ENCODE results near the gene CUBN.

CUBN gene

DNA sequence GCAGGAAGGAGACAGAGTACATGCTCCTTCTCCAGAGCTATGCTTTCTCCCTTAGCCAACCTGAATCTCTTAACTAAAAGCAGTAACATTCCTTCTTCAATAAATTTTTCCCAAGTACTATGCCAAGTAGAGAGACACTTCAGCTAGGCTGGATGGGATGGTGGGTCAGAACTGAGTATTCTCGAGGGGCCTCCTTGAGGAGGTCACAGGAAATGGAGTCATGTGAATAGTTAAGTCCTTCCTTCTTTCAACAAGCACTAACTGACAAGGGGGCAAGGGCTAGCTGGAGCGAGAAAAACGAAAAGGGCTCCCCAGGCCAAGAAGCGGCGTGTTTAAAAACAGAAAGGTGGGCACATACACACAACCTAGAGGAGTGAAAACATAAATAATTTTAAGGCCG is 317.8 kb downstream of the CUBN start:
- DNase-seq, result no peak

- no peak for DNase-seq
Observed at GRCh38 chr10:16811292-16811691, 318.3 kb downstream of the CUBN start.

- DNase-seq, result no peak
Observed at GRCh38 chr10:16809074-16809718, 320.4 kb downstream of the CUBN start.

DNA sequence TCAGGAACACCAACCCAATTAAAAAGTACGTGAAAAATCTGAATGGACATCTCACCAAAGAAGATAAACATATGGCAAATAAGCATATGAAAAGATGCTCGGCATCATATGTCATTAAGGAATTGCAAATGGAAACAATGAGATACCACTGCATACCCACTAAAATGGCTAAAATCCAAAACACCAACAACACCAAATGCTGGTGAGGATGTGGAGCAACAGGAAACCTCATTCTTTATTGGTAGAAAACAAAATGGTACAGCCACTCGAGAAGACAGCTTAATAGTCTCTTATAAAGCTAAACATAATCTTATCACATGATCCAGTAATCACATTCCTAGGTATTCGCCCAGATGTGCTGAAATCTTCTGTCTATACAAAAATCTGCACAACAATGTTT is 325.5 kb downstream of the CUBN start:
- DNase-seq, result no peak

- DNase-seq, result no peak
Observed at GRCh38 chr10:16803464-16803863, 326.1 kb downstream of the CUBN start.

- DNase-seq, result no peak
Observed at GRCh38 chr10:16799621-16800020, 330.0 kb downstream of the CUBN start.

- DNase-seq, result no peak
Observed at GRCh38 chr10:16798571-16798970, 331.0 kb downstream of the CUBN start.

DNA sequence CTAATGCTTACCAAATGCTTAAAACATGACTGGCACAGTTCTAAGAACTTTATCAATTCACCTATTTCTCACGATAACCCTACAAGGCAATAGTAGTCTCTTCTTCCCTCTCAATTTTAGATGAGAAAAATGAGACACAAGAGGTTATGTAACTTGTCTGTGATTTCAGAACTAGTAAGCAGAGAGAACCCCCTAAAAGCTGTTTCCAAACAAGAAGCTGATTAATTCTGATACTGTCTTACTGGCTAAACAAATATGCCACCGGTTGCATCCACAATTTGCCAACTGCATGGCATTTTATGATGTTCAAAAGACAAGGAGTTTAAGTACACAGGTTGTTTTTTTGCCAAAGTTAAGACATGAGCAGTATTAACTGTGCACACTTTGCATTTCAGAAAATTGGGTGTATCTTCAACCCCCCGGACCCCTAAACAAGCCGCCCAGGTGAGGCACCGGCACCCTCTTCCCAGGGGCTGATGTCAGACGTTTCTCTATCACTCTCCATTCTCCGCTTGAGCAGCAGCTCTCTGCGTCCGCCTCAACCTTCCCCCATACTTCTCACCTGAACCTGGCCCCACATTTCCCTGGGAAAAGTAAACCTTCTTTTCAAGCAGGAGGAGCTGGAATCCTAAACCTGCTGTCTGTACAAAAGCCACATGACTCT is 334.1 kb downstream of the CUBN start:
- DNase-seq, result no peak

GRCh38 chr10:16794005-16794404 is 335.6 kb downstream of the CUBN start:
- DNase-seq, result no peak

GRCh38 chr10:16792675-16793074 is 336.9 kb downstream of the CUBN start:
- no peak for DNase-seq

DNA sequence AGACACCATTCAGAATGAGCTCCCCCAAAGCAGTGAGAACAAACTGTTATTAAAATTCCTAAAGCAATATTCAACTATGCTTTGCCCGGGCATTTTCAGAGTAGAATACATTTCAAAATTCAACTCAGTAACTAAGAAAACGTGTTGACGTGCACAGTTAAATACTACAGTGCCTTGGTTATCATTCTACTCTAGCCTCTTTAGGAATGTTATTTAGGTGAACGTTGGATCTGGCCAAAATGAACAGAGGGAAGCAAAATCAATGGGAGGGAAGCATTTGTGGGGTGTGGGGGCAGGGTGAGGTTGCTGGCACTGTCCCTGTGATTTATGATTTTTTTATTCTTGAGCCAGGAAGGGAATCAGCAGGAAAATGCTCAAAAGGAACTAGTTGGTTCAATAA is 339.8 kb downstream of the CUBN start:
- no peak for DNase-seq

DNA sequence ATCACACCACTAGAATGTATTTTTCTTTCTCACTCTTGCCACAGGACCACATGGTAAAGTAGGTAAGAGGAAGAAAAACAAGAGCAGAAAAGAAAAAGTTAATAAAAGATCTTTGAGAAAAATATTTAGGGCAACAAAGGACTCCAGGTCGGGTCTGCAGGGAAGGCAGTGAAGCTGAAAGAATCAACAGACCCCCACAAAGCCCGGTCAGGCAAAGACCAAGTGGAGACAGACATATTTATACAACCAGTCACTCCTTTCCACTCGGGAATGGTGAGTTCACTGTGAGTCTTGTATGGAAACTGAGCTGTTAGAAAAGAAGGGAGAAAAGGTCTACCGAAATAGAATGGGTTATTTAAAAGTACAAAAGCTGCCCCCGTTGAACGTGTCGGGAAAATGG is 340.4 kb downstream of the CUBN start:
- DNase-seq, result no peak

DNA sequence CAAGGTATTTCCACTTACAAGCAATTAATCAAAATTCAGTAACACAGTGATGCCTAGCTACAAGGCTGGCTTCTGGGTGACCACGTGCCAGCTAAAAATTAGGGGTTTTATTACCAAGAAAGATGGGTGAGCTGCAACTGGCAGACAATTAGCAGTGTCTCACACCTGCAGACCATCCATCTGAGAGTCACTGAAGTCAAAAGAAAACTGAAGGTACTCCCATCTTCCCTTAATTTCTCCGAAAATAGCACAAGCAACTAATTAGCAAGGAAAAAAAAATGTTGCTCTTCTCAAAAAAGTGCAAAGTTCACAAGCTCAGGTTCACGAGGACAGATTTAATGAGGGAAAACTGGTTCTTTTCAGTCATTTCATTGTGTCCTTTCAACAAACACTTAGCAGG is 340.8 kb downstream of the CUBN start:
- DNase-seq, result no peak

- DNase-seq, result no peak
Observed at GRCh38 chr10:16788125-16788524, 341.5 kb downstream of the CUBN start.

- DNase-seq, result no peak
Observed at GRCh38 chr10:16787361-16787791, 342.2 kb downstream of the CUBN start.

DNA sequence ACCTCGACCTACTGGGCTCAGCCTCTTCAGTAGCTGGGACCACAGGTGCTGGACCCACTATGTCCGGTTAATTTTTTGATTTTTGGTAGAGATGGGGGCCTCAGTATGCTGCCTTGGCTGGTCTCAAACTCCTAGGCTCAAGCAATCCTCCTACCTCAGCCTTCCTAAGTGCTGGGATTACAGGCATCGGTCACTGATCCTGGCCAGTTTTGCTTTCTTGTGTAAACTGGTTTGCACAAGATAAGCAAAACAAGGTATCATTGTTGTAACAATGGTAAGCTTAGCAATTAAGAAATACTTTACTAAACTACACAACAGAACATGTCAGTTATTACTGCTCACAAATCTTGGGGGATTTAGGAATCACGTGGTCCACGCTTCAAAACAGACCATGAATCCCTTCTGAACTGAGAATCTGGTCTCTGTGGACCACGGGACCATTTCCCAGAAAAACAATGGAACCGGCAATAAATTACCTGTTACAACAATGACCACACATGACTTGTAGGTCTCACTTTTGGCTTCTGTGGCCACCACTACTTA is 349.2 kb downstream of the CUBN start:
- DNase-seq, result no peak

- DNase-seq, result no peak
Observed at GRCh38 chr10:16779384-16779915, 350.2 kb downstream of the CUBN start.

DNA sequence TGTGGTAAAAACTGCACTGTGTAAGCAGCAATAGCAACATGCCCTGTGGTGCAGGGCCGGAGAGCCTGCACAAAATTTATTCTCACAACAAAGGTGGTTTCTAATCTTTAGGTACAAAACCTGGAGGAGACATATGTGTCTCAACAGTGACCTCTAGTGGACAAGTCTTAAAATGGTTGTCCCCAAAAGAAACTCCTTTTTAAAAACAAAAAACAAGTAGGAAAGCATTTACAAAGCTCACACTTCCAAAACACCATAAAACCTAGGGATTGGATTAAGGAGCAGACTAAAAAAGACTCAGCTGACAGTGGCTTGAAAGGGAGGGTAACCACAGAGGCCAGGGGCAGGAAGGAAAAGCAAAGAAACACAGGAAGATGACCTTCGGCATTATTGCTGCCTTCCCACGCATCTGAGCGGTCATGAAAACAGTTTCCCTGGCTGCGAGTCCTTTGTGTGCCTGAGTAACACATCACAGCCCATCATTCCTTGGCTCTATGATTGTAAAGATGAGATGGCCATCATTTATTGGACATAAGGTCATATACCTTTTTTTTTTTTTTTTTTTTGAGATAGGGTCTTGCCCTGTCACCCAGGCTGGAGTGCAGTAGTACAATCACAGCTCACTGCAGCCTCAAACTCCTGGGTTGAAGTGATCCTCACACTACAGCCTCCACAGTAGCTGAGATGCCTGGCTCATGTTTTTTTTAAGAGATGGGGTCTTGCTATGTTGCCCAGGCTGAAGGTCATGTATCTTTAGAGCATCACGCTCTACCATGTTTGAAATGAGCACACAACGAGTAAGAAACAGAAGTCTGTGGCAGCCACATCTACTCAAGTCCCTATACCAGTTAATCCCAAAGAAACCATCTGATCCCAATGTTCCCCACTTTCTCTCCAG is 351.9 kb downstream of the CUBN start:
- peak; percentile 35 for DNase-seq

DNA sequence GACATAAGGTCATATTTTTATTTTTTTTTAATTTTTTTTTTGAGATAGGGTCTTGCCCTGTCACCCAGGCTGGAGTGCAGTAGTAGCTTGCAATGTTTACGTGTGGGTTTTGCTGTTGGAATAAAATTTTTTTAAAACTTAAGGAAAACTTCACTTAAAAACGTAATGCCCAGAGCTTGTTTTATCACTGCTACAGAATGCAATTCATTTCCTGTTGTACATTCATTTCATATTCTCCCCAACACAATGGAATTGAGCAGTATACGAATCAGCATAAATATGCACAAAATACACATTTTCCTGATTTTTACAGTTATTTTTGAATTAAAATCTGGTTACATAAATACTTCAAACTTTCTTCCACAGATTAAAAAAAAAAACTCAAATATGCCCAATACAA is 352.7 kb downstream of the CUBN start:
- DNase-seq, result no peak
